ENCODE measurements around the gene ZFAND4.
"Not testable (repeated sequence)": the region's sequence is repeated elsewhere in the genome, so short reads cannot be mapped to it uniquely, and the experiment has no call there.

ZFAND4 gene

DNA sequence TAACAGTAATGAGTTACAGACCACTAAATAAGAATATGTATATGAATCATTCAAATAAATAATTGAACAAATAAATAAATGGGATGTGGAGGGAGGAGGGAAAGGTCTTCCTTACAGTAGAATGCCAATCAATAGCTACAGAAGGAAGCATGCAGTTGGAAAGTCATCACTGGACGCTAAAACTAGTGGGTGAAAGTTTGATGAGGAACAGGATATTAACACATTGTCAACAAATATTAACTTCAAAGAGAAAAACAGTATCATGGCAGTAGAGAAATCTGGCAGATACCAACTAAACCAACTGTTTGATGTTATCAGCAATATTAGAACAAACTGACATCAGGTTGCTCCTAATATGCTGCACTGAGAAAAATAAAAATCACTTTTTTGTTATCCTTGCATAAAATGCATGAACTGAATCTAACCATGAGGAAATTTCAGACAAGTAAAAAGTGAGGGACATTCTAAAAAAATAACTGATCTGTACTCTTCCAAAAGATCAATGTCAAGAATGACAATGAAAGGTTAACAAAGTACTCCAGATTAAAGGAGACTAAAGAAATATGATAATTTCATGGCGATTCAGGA lies 94.1 kb downstream of the ZFAND4 start:
- Histone ChIP-seq H2AFZ (ENCODE audit: low read depth) (no peak overlapping the region), H3K27ac (no peak overlapping the region), H3K4me1 (ENCODE audit: low read depth, poor library complexity, severe bottlenecking) (peaks cover 33% of the 10 kb centered on the region), H3K4me3 (IDR thresholded peaks at IDR 0.05; ENCODE audit: insufficient read depth, low read depth, low read length) (no peak overlapping the region), H3K27me3 (ENCODE audit: insufficient read depth, low read depth) (no peaks in the 10 kb centered on the region), H3K79me2 (ENCODE audit: insufficient read depth, low read depth) (peaks cover 10% of the 10 kb centered on the region; the same call in 1 of the 2 replicates), H3K36me3 (ENCODE audit: insufficient read depth) (no peaks in the 10 kb centered on the region), H3K4me2 (no peak overlapping the region), H3K9ac (no peak overlapping the region), H4K20me1 (ENCODE audit: insufficient read depth) (no peaks in the 10 kb centered on the region)
- no peak for TF ChIP-seq CTCF (conservative IDR thresholded peaks at IDR 0.05; ENCODE audit: low read depth, low read length)

- H3K27me3 ChIP-seq (ENCODE audit: insufficient read depth, low read depth), result no peaks in the 10 kb centered on the region
- H3K4me1 ChIP-seq (ENCODE audit: low read depth, poor library complexity, severe bottlenecking), result peaks cover 15% of the 10 kb centered on the region
- H3K27ac ChIP-seq, result no peak overlapping the region
- TF ChIP-seq CTCF (conservative IDR thresholded peaks at IDR 0.05; ENCODE audit: low read depth, low read length), result no peak
- H3K9ac ChIP-seq, result no peak overlapping the region
- no peak overlapping the region for H3K4me2 ChIP-seq
- peaks cover 10% of the 10 kb centered on the region; the same call in 1 of the 2 replicates for H3K79me2 ChIP-seq (ENCODE audit: insufficient read depth, low read depth)
- H3K4me3 ChIP-seq (IDR thresholded peaks at IDR 0.05; ENCODE audit: insufficient read depth, low read depth, low read length), result no peak overlapping the region
- no peak overlapping the region for H2AFZ ChIP-seq (ENCODE audit: low read depth)
- H4K20me1 ChIP-seq (ENCODE audit: insufficient read depth), result no peaks in the 10 kb centered on the region
- no peaks in the 10 kb centered on the region for H3K36me3 ChIP-seq (ENCODE audit: insufficient read depth)
Observed at GRCh38 chr10:45575966-45576597, 96.5 kb downstream of the ZFAND4 start.

DNA sequence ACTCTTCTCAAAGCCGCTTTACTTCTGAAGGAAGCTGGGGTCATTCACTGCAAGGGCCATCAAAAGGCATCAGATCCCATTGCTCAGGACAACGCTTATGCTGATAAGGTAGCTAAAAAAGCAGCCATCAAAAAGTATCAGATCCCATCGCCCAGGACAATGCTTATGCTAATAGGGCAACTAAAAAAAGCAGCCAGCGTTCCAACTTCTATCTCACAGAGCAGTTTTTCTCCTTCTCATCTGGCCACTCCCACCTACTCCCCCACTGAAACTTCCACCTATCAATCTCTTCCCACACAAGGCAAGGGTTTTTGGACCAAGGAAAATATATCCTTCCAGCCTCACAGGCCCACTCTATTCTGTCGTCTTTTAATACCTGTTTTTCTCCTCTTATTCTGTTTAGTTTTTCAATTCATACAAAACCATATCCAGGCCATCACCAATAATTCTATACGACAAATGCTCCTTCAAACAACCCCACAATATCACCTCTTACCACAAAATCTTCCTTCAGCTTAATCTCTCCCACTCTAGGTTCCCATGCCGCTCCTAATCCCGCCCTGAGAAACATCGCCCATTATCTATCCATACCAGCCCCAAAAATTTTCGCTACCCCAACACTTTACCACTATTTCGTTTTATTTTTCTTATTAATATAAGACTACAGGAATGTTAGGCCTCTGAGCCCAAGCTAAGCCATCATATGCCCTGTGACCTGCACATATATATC lies 97.4 kb downstream of the ZFAND4 start:
- not testable (repeated sequence) for H3K27me3 ChIP-seq (ENCODE audit: insufficient read depth, low read depth); H4K20me1 ChIP-seq (ENCODE audit: insufficient read depth); H3K27ac ChIP-seq; H3K4me2 ChIP-seq; H2AFZ ChIP-seq (ENCODE audit: low read depth); H3K4me3 ChIP-seq (IDR thresholded peaks at IDR 0.05; ENCODE audit: insufficient read depth, low read depth, low read length); H3K36me3 ChIP-seq (ENCODE audit: insufficient read depth); H3K9ac ChIP-seq; H3K79me2 ChIP-seq (ENCODE audit: insufficient read depth, low read depth)
- peaks cover 10% of the 10 kb centered on the region for H3K4me1 ChIP-seq (ENCODE audit: low read depth, poor library complexity, severe bottlenecking)

- Histone ChIP-seq H3K36me3 (ENCODE audit: insufficient read depth) (no peaks in the 10 kb centered on the region), H2AFZ (ENCODE audit: low read depth) (no peak overlapping the region), H3K79me2 (ENCODE audit: insufficient read depth, low read depth) (no peaks in the 10 kb centered on the region), H3K4me1 (ENCODE audit: low read depth, poor library complexity, severe bottlenecking) (no peaks in the 10 kb centered on the region), H3K4me2 (no peak overlapping the region), H3K27ac (no peak overlapping the region), H4K20me1 (ENCODE audit: insufficient read depth) (no peaks in the 10 kb centered on the region), H3K27me3 (ENCODE audit: insufficient read depth, low read depth) (no peaks in the 10 kb centered on the region), H3K9ac (no peak overlapping the region), H3K4me3 (IDR thresholded peaks at IDR 0.05; ENCODE audit: insufficient read depth, low read depth, low read length) (no peak overlapping the region)
- no peak for TF ChIP-seq CTCF (conservative IDR thresholded peaks at IDR 0.05; ENCODE audit: low read depth, low read length)
Observed at GRCh38 chr10:45569471-45569870, 103.1 kb downstream of the ZFAND4 start.

DNA sequence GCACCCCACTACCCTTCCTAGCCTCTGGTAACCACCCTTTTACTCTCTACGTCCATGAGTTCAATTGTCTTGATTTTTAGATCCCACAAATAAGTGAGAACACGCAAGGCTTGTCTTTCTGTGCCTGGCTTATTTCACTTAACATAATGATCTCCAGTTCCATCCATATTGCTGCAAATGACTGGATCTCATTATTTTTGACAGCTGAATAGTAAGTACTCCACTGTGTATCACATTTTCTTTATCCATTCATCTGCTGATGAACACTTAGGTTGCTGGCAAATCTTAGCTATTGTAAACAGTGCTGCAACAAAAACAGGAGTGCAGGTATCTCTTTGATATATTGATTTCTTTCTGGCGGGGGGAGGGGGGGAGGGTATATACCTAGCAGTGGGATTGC lies 106.2 kb downstream of the ZFAND4 start:
- Histone ChIP-seq H3K9ac (no peak overlapping the region), H3K27me3 (ENCODE audit: insufficient read depth, low read depth) (no peaks in the 10 kb centered on the region), H3K36me3 (ENCODE audit: insufficient read depth) (no peaks in the 10 kb centered on the region), H2AFZ (ENCODE audit: low read depth) (no peak overlapping the region), H3K4me2 (no peak overlapping the region), H4K20me1 (ENCODE audit: insufficient read depth) (no peaks in the 10 kb centered on the region), H3K4me3 (IDR thresholded peaks at IDR 0.05; ENCODE audit: insufficient read depth, low read depth, low read length) (no peak overlapping the region), H3K4me1 (ENCODE audit: low read depth, poor library complexity, severe bottlenecking) (no peaks in the 10 kb centered on the region), H3K79me2 (ENCODE audit: insufficient read depth, low read depth) (no peaks in the 10 kb centered on the region), H3K27ac (no peak overlapping the region)
- no peak for TF ChIP-seq CTCF (conservative IDR thresholded peaks at IDR 0.05; ENCODE audit: low read depth, low read length)

Measured in KMS-11 (cell line).